Endothelial cell of umbilical vein (primary cell): ENCODE data around the gene TULP4. TPM values are rescaled to one million over a fixed set of nuclear protein-coding genes. Genes with fewer than 3 reads are reported as not detected.

ENCODE experiments used
- BruUV-seq: library from RNA; stranded (reverse); fragments of 400-500 nt; replicated peaks from 2 replicates; lab custom pipeline; 2021; lab: Mats Ljungman, UMichigan
- CTCF ChIA-PET: fragments of 300-600, 350-600 bp; sonication (Branson Sonifier 250); formaldehyde crosslinking; loops from one replicate; lab custom pipeline; 2021; ENCODE audit warnings: antibody characterized with exemption, inconsistent platforms; lab: Charles Lee
- POLR2A ChIA-PET: fragments of 300-600, 350-600 bp; sonication (Branson Sonifier 250); formaldehyde crosslinking; loops from one replicate; lab custom pipeline; 2021; ENCODE audit warnings: antibody characterized with exemption, inconsistent platforms; lab: Charles Lee
- DNase-seq: peaks from one replicate; pipeline ENCODE4 v3.0.0-alpha.2; 2011; ENCODE audit warnings: low read depth, low spot score
- FAIRE-seq: peaks from 2 replicates; lab custom pipeline; 2011; peaks lifted over from hg19 to GRCh38; lab: Jason Lieb, UNC
- H2AFZ ChIP-seq: 2 replicates; pipeline ENCODE4 v1.6.0; 2012; ENCODE audit warnings: low read depth, low read length, control low read depth, inconsistent platforms
- H3K27ac ChIP-seq: 2 replicates; pipeline ENCODE4 v1.5.1; 2011; ENCODE audit warnings: low read depth, mild to moderate bottlenecking, control low read depth, low read length, moderate library complexity; ENCODE audit not compliant: insufficient read depth
- H3K27me3 ChIP-seq, 2 experiments: 2 replicates each; pipeline versions ENCODE4 v1.6.0 to v1.6.1; 2011; ENCODE audit warnings: low read length in 2 of 2, mixed read lengths in 1 of 2; ENCODE audit not compliant: control insufficient read depth in 2 of 2, insufficient read depth in 2 of 2
- H3K36me3 ChIP-seq, 2 experiments: 2 replicates in 1 of 2; 3 replicates in 1 of 2; pipeline ENCODE4 v1.5.1; 2011; ENCODE audit warnings: low read length in 2 of 2, mild to moderate bottlenecking in 1 of 2, moderate library complexity in 1 of 2; ENCODE audit not compliant: control insufficient read depth in 2 of 2, insufficient read depth in 2 of 2; ENCODE audit errors: extremely low read depth in 1 of 2
- H3K4me1 ChIP-seq: 3 replicates; pipeline ENCODE4 v1.5.1; 2011; ENCODE audit warnings: mild to moderate bottlenecking, low read length; ENCODE audit not compliant: control insufficient read depth, insufficient read depth; ENCODE audit errors: extremely low read depth
- H3K4me2 ChIP-seq: 2 replicates; pipeline ENCODE4 v1.6.1; 2011; ENCODE audit warnings: low read length, control low read depth, mixed read lengths; ENCODE audit not compliant: insufficient read depth
- H3K4me3 ChIP-seq, 3 experiments: fragments of 200-600 bp in 1 of 3; sonication (generic), shearing (Covaris generic) in 1 of 3; replicated peaks in 1 of 3; 2 replicates each; pipeline ENCODE4 v1.5.1; 2011 to 2016; ENCODE audit warnings: control low read depth in 3 of 3, low read length in 3 of 3, mild to moderate bottlenecking in 2 of 3, inconsistent platforms in 1 of 3, low read depth in 1 of 3, moderate library complexity in 1 of 3; ENCODE audit not compliant: insufficient read depth in 1 of 3
- H3K79me2 ChIP-seq: 2 replicates; pipeline ENCODE4 v1.6.0; 2012; ENCODE audit warnings: low read length, inconsistent platforms; ENCODE audit not compliant: control insufficient read depth, insufficient read depth
- H3K9ac ChIP-seq: replicated peaks from 2 replicates; pipeline ENCODE3; 2011; ENCODE audit warnings: low read length, control low read depth; ENCODE audit not compliant: insufficient read depth; ENCODE audit errors: extremely low read depth
- H3K9me1 ChIP-seq: replicated peaks from 3 replicates; pipeline ENCODE4 v1.6.0; 2011; ENCODE audit warnings: mild to moderate bottlenecking, low read length; ENCODE audit not compliant: control insufficient read depth, insufficient read depth; ENCODE audit errors: extremely low read depth
- H3K9me3 ChIP-seq: replicated peaks from 2 replicates; pipeline ENCODE4 v1.5.1; 2012; ENCODE audit warnings: low read length, inconsistent platforms; ENCODE audit not compliant: control insufficient read depth, insufficient read depth
- H4K20me1 ChIP-seq: replicated peaks from 2 replicates; pipeline ENCODE3; 2011; ENCODE audit warnings: mild to moderate bottlenecking, low read length; ENCODE audit not compliant: control insufficient read depth, insufficient read depth; ENCODE audit errors: extremely low read depth
- EZH2 ChIP-seq: IDR thresholded peaks from 2 replicates; pipeline ENCODE4 v1.6.1; 2012; ENCODE audit warnings: borderline replicate concordance, low read depth, mild to moderate bottlenecking, moderate library complexity, low read length, inconsistent platforms; ENCODE audit not compliant: severe bottlenecking
- FOS ChIP-seq: IDR thresholded peaks from 2 replicates; pipeline ENCODE4 v1.6.1; 2011; ENCODE audit warnings: mild to moderate bottlenecking, low read length, moderate library complexity, borderline replicate concordance; ENCODE audit not compliant: insufficient read depth
- GATA2 ChIP-seq: IDR thresholded peaks from 2 replicates; pipeline ENCODE4 v1.7.0; 2011; ENCODE audit warnings: low read depth, mild to moderate bottlenecking, moderate library complexity, mixed read lengths, low read length; ENCODE audit not compliant: insufficient read length, insufficient read depth
- JUN ChIP-seq: IDR thresholded peaks from 2 replicates; pipeline ENCODE4 v1.6.1; 2011; ENCODE audit warnings: borderline replicate concordance, low read depth; ENCODE audit not compliant: insufficient read length, insufficient read depth
- MYC ChIP-seq: IDR thresholded peaks from one replicate; pipeline ENCODE4 v1.6.1; 2011; ENCODE audit warnings: mild to moderate bottlenecking, low read depth, low read length
- POLR2A ChIP-seq: IDR thresholded peaks from 2 replicates; pipeline ENCODE4 v1.6.1; 2012; ENCODE audit warnings: low read depth, mild to moderate bottlenecking, control low read depth, low read length
- POLR2AphosphoS5 ChIP-seq: IDR thresholded peaks from 2 replicates; pipeline ENCODE4 v1.6.1; 2012; ENCODE audit warnings: low read depth, mild to moderate bottlenecking, control low read depth, low read length, moderate library complexity; ENCODE audit not compliant: insufficient read depth
- dilution Hi-C: fragments of 300-500 bp; cut with MboI; formaldehyde crosslinking; loops from one replicate; pipeline ENCODE4 v1.15.0; 2019; ENCODE audit warnings: low sequenced_read_pairs; ENCODE audit not compliant: extremely low pct_ligation_motif_present
- intact Hi-C: fragments of 100-400 bp; cut with micrococcal nuclease; formaldehyde crosslinking; loops from one replicate; pipeline ENCODE4 v1.10.0; 2022
- polyA plus RNA-seq, 4 experiments: library from polyadenylated mRNA; depleted of rRNA in 3 of 4; stranded (reverse) in 3 of 4; unstranded in 1 of 4; fragments of >200 nt; gene quantifications; 2 replicates each; pipeline versions ENCODE4 v1.2.1 to v1.2.3, GENCODE V29; 2011 to 2012; ENCODE audit warnings: missing spikeins in 1 of 4
- total RNA-seq: library from RNA; stranded (reverse); gene quantifications from 2 replicates; pipeline ENCODE4 v1.2.3, GENCODE V29; 2021
- TF ChIP-seq, protein P1 (sequence below), 2 donors: IDR thresholded peaks; 1 replicate in 1 of 2; 2 replicates in 1 of 2; pipeline ENCODE4 v1.5.1; 2011; ENCODE audit warnings: low read length in 2 of 2, mild to moderate bottlenecking in 2 of 2, moderate library complexity in 2 of 2, control low read depth in 1 of 2, inconsistent platforms in 1 of 2, low read depth in 1 of 2; ENCODE audit not compliant: insufficient read depth in 1 of 2; ENCODE audit errors: extremely low read depth in 1 of 2
- TF ChIP-seq, protein P2 (sequence below): IDR thresholded peaks from 2 replicates; pipeline ENCODE4 v1.6.1; 2011; ENCODE audit not compliant: insufficient read depth, insufficient read length

The TULP4 gene
- total and polyA plus RNA-seq, 2 donors (not counting 3 experiments of a cell fraction or from before 2014, with no cell fraction given), result 10.8 to 55.1 TPM

DNA sequence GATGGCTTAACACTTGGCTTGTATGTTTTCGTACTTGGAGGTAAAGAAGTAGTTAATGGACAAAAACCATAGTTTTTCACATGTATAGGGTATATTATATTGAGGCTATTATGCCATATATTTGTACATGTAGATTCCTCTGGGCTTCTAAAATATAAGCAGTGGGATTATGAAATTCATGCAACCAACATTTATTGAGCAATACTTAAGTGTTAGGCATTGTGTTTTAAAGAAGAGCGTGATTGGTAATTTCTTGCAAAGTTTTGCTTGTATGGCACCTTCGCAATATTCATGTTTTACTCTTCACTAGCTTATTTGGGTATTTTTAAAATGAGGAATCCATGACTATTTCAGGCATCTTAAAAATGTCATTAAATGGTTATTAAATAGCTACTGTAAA, 2.5 kb downstream of the TULP4 start:
- FAIRE-seq (peak; percentile 8), DNase-seq (no peak)
- H3K4me1 ChIP-seq, result no peaks in the 10 kb centered on the region
- H3K9ac ChIP-seq, result no peak overlapping the region
- H3K9me3 ChIP-seq, result no peaks in the 10 kb centered on the region
- no peaks in the 10 kb centered on the region for H3K9me1 ChIP-seq
- POLR2A ChIA-PET, result no interaction called here
- no peak overlapping the region for H3K4me2 ChIP-seq
- H3K36me3 ChIP-seq, result peaks cover 2 to 3% of the 10 kb centered on the region in 2 experiments
- no peaks in the 10 kb centered on the region for H3K27me3 ChIP-seq
- H3K79me2 ChIP-seq, result peaks cover 9% of the 10 kb centered on the region
- H3K4me3 ChIP-seq, result no peak overlapping the region
- no peak for TF ChIP-seq GATA2
- no peak for TF ChIP-seq FOS
- no peak for TF ChIP-seq MYC
- TF ChIP-seq JUN, result no peak
- dilution Hi-C loops, result no loop called here
- intact Hi-C loops, result no loop called here
- H3K27ac ChIP-seq, result no peak overlapping the region
- CTCF ChIA-PET, result no interaction called here
- BruUV-seq, result no TSS peak
- no peaks in the 10 kb centered on the region for H4K20me1 ChIP-seq
- no peak overlapping the region for H2AFZ ChIP-seq

DNA sequence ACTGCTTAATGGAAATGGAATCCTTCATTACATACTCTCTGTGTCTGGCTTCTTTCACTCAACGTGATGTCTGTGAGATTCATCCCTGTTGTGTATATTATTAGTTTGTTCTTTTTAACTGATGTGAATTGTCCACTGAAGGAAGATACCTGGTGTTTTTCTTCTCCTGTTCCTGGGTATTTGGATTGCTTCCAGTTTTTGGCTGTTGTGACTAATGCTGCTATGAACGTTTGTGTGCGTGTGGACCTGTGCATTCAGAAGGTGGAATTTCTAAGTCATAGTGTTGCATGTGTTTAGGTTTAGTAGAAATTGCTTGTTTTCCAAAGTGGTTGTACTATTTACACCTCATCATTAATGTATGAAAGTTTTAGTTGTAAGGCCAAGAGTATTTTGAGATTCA, 3.8 kb downstream of the TULP4 start:
- DNase-seq, result peak; percentile 28
- no TSS peak for BruUV-seq

More for the DNA sequence above, 3.8 kb downstream of the TULP4 start:
- Histone ChIP-seq H3K4me2 (no peak overlapping the region), H3K36me3 (peaks cover 2 to 3% of the 10 kb centered on the region in 2 experiments), H3K79me2 (peaks cover 9% of the 10 kb centered on the region), H3K27me3 (no peaks in the 10 kb centered on the region), H3K4me3 (no peak overlapping the region), H3K4me1 (no peaks in the 10 kb centered on the region), H2AFZ (no peak overlapping the region), H3K27ac (no peak overlapping the region), H3K9me1 (no peaks in the 10 kb centered on the region), H4K20me1 (no peaks in the 10 kb centered on the region), H3K9ac (no peak overlapping the region), H3K9me3 (no peaks in the 10 kb centered on the region)
- POLR2A ChIA-PET, result no interaction called here
- CTCF ChIA-PET, result no interaction called here
- TF ChIP-seq EZH2, result no peak
- no peak for TF ChIP-seq GATA2
- TF ChIP-seq FOS, result no peak
- TF ChIP-seq, protein P1, sequence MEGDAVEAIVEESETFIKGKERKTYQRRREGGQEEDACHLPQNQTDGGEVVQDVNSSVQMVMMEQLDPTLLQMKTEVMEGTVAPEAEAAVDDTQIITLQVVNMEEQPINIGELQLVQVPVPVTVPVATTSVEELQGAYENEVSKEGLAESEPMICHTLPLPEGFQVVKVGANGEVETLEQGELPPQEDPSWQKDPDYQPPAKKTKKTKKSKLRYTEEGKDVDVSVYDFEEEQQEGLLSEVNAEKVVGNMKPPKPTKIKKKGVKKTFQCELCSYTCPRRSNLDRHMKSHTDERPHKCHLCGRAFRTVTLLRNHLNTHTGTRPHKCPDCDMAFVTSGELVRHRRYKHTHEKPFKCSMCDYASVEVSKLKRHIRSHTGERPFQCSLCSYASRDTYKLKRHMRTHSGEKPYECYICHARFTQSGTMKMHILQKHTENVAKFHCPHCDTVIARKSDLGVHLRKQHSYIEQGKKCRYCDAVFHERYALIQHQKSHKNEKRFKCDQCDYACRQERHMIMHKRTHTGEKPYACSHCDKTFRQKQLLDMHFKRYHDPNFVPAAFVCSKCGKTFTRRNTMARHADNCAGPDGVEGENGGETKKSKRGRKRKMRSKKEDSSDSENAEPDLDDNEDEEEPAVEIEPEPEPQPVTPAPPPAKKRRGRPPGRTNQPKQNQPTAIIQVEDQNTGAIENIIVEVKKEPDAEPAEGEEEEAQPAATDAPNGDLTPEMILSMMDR (IDR thresholded peaks at IDR 0.05; ENCODE audit: extremely low read depth in 1 of 2, insufficient read depth in 1 of 2, low read depth in 1 of 2, low read length in 2 of 2), result no peak
- no peak for TF ChIP-seq POLR2A
- no peak for TF ChIP-seq MYC
- TF ChIP-seq, protein P2, sequence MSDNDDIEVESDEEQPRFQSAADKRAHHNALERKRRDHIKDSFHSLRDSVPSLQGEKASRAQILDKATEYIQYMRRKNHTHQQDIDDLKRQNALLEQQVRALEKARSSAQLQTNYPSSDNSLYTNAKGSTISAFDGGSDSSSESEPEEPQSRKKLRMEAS, result no peak
- TF ChIP-seq JUN, result no peak
- TF ChIP-seq POLR2AphosphoS5, result no peak
- dilution Hi-C loops (no loop called here), intact Hi-C loops (no loop called here)
- FAIRE-seq, result no peak
